Cardiac muscle cell (in vitro differentiated cells and primary cell): ENCODE data around the gene CSF1. TPM values are rescaled to one million over a fixed set of nuclear protein-coding genes. Genes with fewer than 3 reads are reported as not detected.

Experiments used
- DNase-seq, 2 donors: peaks; one replicate each; pipeline versions ENCODE4 v3.0.0 to v3.0.0-alpha.2; 2010 to 2017; ENCODE audit warnings: low read depth in 1 of 2, low spot score in 1 of 2
- H3K27ac ChIP-seq: fragments of 200-600 bp; sonication (generic); 2 replicates; pipeline ENCODE4 v1.5.1; 2016
- H3K27me3 ChIP-seq: fragments of 200-600 bp; sonication (generic); 2 replicates; pipeline ENCODE4 v1.6.0; 2016; ENCODE audit warnings: control low read depth
- H3K36me3 ChIP-seq: fragments of 200-600 bp; sonication (generic); 2 replicates; pipeline ENCODE4 v1.5.1; 2016; ENCODE audit warnings: control low read depth
- H3K4me1 ChIP-seq: fragments of 200-600 bp; sonication (generic); 2 replicates; pipeline ENCODE4 v1.8.1; 2017; ENCODE audit warnings: low read depth, mild to moderate bottlenecking, mixed run types
- H3K4me3 ChIP-seq: fragments of 200-600 bp; sonication (generic); 2 replicates; pipeline ENCODE4 v1.5.1; 2016; ENCODE audit warnings: mild to moderate bottlenecking
- H3K9me3 ChIP-seq: fragments of 200-600 bp; sonication (generic); 2 replicates; pipeline ENCODE4 v1.5.1; 2017; ENCODE audit warnings: low read depth, mild to moderate bottlenecking, control low read depth
- polyA plus RNA-seq: library from polyadenylated mRNA; unstranded; fragments of >200 nt; fragmentation: Nextera tagmentation; extraction: Ambion mirVana; gene quantifications from 2 replicates; pipeline ENCODE4 v1.2.1, GENCODE V29; 2016
- total RNA-seq: library from RNA; depleted of rRNA; stranded (reverse); fragments of >200 nt; gene quantifications from 2 replicates; pipeline ENCODE4 v1.2.3, GENCODE V29; 2016
- TF ChIP-seq, protein P1 (sequence below): IDR thresholded peaks from 2 replicates; pipeline ENCODE4 v1.5.1; 2012; ENCODE audit warnings: low read depth, mild to moderate bottlenecking, low read length

Gene CSF1
- total and polyA plus RNA-seq, 2 experiments from 2014 or later = 4.9 to 5.7 TPM

DNA sequence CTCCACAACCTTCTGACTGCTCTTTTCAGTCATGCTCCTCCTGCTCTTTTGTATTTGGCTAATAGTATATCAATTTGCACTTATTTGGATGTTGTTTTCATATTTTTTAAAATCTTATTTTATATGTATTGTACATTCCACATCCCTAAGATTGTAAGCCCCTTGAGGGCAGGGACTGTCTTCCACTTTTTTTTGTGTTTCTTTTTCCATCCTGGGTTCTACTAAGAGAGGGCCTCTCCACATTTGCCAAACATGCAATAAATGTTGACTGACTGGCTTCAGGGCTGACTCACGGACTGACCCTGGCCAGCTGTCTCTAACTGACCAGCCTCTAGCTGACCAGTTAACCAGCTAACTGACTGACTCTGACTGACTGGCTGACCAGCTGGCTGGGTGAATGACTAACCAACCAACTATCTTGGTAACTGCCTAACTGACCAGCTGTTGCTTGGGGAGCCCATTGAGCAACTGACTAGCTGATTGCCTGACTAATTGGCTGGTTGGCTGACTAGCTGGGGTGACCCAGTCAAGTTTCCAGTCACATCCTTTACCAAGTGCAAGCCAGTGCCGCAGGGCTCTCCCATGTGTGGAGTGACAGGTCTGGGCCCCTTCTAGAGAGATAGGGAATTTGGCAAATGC, 16.1 kb downstream of the CSF1 start:
- H3K27me3 ChIP-seq = no peaks in the 10 kb centered on the region
- H3K36me3 ChIP-seq = no peaks in the 10 kb centered on the region
- peaks cover 21% of the 10 kb centered on the region for H3K4me1 ChIP-seq
- H3K9me3 ChIP-seq = no peaks in the 10 kb centered on the region
- TF ChIP-seq, protein P1, sequence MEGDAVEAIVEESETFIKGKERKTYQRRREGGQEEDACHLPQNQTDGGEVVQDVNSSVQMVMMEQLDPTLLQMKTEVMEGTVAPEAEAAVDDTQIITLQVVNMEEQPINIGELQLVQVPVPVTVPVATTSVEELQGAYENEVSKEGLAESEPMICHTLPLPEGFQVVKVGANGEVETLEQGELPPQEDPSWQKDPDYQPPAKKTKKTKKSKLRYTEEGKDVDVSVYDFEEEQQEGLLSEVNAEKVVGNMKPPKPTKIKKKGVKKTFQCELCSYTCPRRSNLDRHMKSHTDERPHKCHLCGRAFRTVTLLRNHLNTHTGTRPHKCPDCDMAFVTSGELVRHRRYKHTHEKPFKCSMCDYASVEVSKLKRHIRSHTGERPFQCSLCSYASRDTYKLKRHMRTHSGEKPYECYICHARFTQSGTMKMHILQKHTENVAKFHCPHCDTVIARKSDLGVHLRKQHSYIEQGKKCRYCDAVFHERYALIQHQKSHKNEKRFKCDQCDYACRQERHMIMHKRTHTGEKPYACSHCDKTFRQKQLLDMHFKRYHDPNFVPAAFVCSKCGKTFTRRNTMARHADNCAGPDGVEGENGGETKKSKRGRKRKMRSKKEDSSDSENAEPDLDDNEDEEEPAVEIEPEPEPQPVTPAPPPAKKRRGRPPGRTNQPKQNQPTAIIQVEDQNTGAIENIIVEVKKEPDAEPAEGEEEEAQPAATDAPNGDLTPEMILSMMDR = no peak
- H3K27ac ChIP-seq = no peak overlapping the region
- H3K4me3 ChIP-seq = no peak overlapping the region
- DNase-seq = peak in 1 of 2 donors; percentile 79

- Histone ChIP-seq H3K4me1 (peaks cover 22% of the 10 kb centered on the region), H3K27ac (no peak overlapping the region)
- DNase-seq = no peak
Measured at GRCh38 chr1:109927356-109927755, 16.7 kb downstream of the CSF1 start.

GRCh38 chr1:109927911-109928321, 17.3 kb downstream of the CSF1 start:
- H3K4me1 ChIP-seq = peaks cover 22% of the 10 kb centered on the region
- no peaks in the 10 kb centered on the region for H3K27me3 ChIP-seq
- H3K9me3 ChIP-seq = no peaks in the 10 kb centered on the region
- no peaks in the 10 kb centered on the region for H3K36me3 ChIP-seq
- TF ChIP-seq, protein P1 = no peak
- H3K4me3 ChIP-seq = no peak overlapping the region
- H3K27ac ChIP-seq = no peak overlapping the region
- DNase-seq = peak in 1 of 2 donors; percentile 98

More at GRCh38 chr1:109927356-109927755, 16.7 kb downstream of the CSF1 start:
- Histone ChIP-seq H3K36me3 (no peaks in the 10 kb centered on the region), H3K9me3 (no peaks in the 10 kb centered on the region), H3K4me3 (no peak overlapping the region), H3K27me3 (no peaks in the 10 kb centered on the region)
- TF ChIP-seq, protein P1 = no peak

DNA sequence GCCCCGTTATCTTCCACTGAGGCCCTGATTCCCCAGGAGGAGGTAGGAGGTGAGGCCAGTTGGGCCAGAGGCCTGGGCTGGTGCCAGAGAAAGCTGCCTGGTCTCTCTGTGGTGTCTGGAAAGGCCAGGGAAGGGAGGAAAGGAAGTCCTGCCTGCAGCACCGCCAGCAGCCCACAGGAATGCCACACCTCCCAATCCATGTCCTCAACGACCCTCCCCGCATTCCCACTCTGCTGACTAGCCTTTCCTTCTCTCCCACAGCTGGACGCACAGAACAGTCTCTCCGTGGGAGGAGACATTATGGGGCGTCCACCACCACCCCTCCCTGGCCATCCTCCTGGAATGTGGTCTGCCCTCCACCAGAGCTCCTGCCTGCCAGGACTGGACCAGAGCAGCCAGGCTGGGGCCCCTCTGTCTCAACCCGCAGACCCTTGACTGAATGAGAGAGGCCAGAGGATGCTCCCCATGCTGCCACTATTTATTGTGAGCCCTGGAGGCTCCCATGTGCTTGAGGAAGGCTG, 18.0 kb downstream of the CSF1 start:
- TF ChIP-seq, protein P1 = no peak
- no peaks in the 10 kb centered on the region for H3K9me3 ChIP-seq
- DNase-seq = peak; percentile 23 to 98
- no peaks in the 10 kb centered on the region for H3K36me3 ChIP-seq
- no peaks in the 10 kb centered on the region for H3K27me3 ChIP-seq
- no peak overlapping the region for H3K4me3 ChIP-seq
- H3K27ac ChIP-seq = no peak overlapping the region
- peaks cover 22% of the 10 kb centered on the region for H3K4me1 ChIP-seq

- no peak for DNase-seq
- no peak overlapping the region for H3K27ac ChIP-seq
Measured at GRCh38 chr1:109929170-109929569, 18.5 kb downstream of the CSF1 start.

More at GRCh38 chr1:109929170-109929569, 18.5 kb downstream of the CSF1 start:
- no peaks in the 10 kb centered on the region for H3K36me3 ChIP-seq
- H3K27me3 ChIP-seq = no peaks in the 10 kb centered on the region
- H3K9me3 ChIP-seq = no peaks in the 10 kb centered on the region
- no peak overlapping the region for H3K4me3 ChIP-seq
- H3K4me1 ChIP-seq = peaks cover 22% of the 10 kb centered on the region
- TF ChIP-seq, protein P1 = no peak
